Peyer's patch (tissue), 4 donors: ENCODE data around the gene UCK2.

Experiments
- CTCF ChIP-seq, 6 experiments: fragments of 450-650 bp in 4 of 6; fragments of 200-600 bp in 2 of 6; sonication (generic) in 1 of 6; IDR thresholded peaks; one replicate each; pipeline ENCODE4 v1.5.1; 2017 to 2019; ENCODE audit warnings: antibody characterized with exemption in 6 of 6, mild to moderate bottlenecking in 3 of 6, moderate library complexity in 1 of 6
- POLR2A ChIP-seq, 2 donors: fragments of 450-650 bp; IDR thresholded peaks; one replicate each; pipeline ENCODE4 v1.5.1; 2017; ENCODE audit warnings: antibody characterized with exemption in 2 of 2, mild to moderate bottlenecking in 2 of 2, moderate library complexity in 2 of 2

- TF ChIP-seq POLR2A (IDR thresholded peaks at IDR 0.05) (no peak), CTCF (IDR thresholded peaks at IDR 0.05) (no peak)
These were observed 60.6 kb downstream of the UCK2 start for GRCh38 chr1:165887877-165888551.
